Measurements from ENCODE around the gene TDRD12. TPM values are rescaled to one million over a fixed set of nuclear protein-coding genes. Genes with fewer than 3 reads are reported as not detected.

TDRD12 gene
- total and polyA plus RNA-seq, 12 donors = 0.06 to 0.47 (median 0.12) TPM; not detected in 6

DNA sequence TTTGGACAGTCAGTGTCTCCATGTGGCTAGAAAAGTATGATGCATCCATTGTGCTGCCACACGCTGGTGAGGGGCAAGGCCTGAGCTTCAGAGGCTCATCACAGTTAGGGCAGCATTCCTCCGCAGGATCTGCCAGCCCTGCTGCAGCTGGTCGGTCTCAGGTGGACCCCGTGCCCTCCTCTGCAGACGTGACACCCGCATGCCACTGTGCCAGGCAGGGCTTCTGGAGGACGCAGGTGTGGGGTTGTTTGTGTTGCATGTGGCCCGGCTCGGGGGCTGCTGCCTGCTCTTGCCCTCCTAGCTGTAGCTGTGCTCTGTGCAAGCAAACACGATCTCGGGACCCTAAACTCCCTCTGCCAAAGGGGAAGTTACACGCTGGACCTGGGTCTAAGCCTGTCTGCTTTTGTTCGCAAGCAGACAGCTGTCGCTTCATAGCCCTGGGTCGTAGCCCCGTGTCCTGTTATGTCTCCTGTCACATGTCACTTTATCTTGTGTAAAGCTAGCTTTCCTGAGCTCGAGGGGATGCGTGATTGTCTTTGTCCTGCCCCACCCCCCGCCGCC lies 104.7 kb downstream of the TDRD12 start:
- H3K36me3 ChIP-seq = no peaks in the 10 kb centered on the region
- 34 to 39% methylated on average over 20 of the region's 20 CpGs for WGBS, 2 donors
- TF ChIP-seq, protein P1, sequence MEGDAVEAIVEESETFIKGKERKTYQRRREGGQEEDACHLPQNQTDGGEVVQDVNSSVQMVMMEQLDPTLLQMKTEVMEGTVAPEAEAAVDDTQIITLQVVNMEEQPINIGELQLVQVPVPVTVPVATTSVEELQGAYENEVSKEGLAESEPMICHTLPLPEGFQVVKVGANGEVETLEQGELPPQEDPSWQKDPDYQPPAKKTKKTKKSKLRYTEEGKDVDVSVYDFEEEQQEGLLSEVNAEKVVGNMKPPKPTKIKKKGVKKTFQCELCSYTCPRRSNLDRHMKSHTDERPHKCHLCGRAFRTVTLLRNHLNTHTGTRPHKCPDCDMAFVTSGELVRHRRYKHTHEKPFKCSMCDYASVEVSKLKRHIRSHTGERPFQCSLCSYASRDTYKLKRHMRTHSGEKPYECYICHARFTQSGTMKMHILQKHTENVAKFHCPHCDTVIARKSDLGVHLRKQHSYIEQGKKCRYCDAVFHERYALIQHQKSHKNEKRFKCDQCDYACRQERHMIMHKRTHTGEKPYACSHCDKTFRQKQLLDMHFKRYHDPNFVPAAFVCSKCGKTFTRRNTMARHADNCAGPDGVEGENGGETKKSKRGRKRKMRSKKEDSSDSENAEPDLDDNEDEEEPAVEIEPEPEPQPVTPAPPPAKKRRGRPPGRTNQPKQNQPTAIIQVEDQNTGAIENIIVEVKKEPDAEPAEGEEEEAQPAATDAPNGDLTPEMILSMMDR (IDR thresholded peaks at IDR 0.05) = no peak
- DNase-seq (no peak), ATAC-seq (no peak)
- H3K4me1 ChIP-seq = no peaks in the 10 kb centered on the region
- H3K4me3 ChIP-seq = no peak overlapping the region
- no peak overlapping the region for H3K27ac ChIP-seq
- H3K9me3 ChIP-seq = no peaks in the 10 kb centered on the region
- intact Hi-C loops (cut with DNase I) = no loop called here
- peaks cover 0 to 49% (median 25%) of the 10 kb centered on the region in 7 donors for H3K27me3 ChIP-seq

DNA sequence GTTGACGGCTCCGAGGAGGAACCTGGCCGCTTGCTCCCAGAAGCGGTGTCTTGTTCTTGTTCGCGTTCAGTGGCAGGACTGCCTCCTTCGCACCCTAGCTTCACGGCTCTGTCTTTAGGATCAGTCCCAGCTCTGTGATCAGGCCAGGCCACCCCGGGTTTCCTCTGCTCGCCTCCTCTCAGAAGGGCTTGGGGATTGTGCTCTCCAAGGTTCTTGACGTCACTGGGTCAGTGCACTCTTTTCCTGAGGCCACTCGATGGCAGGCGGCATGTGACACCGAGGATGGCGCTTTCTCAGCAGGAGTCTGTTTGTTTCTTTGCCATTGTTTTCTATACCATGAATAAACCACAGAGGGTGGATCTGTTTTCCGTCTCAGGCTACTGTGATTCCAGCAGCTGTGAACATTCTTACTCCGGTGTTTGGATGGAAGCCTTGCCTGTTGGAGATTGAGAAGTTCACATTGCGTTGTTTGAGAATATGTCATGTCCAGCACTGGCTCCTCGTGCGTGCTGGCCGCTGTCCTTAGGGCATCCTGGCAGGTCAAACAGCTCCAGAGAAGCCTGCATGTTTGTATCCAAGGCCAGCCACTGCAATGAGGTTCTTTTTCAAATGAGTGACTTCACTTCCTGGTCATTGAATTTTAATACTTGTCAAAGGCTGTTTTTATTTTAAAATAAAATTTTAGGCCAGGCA lies 105.5 kb downstream of the TDRD12 start:
- no peaks in the 10 kb centered on the region for H3K36me3 ChIP-seq
- TF ChIP-seq, protein P1 (IDR thresholded peaks at IDR 0.05) = no peak
- H3K27me3 ChIP-seq = peaks cover 0 to 44% (median 23%) of the 10 kb centered on the region in 7 donors
- no peaks in the 10 kb centered on the region for H3K4me1 ChIP-seq
- intact Hi-C loops (cut with DNase I) = no loop called here
- DNase-seq (no peak), ATAC-seq (no peak)
- H3K9me3 ChIP-seq = no peaks in the 10 kb centered on the region
- H3K4me3 ChIP-seq = no peak overlapping the region
- WGBS, 2 donors = 42 to 43% methylated on average over 21 of the region's 21 CpGs
- no peak overlapping the region for H3K27ac ChIP-seq

DNA sequence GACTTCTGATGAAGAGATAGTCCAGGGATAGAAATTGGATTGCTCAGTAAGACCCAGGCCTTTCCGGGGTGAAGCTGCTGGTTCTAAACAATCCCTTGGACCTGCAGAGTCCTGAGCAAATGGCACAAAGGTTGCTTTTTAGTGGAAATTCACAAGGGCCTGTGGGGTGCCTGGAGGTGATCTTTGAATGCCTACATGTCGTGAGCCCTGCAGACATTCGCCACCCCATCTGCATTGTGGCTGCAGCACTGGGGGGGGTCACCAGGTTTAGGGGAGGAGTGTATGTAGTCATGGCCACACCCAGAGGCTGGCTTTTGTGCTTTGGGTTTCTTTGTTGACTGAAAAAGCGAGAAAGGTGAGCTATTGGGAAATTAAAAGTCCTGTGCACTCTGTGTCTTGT lies 108.6 kb downstream of the TDRD12 start:
- DNase-seq (no peak), ATAC-seq (no peak)
- no peaks in the 10 kb centered on the region for H3K4me1 ChIP-seq
- no peaks in the 10 kb centered on the region for H3K36me3 ChIP-seq
- TF ChIP-seq, protein P1 (IDR thresholded peaks at IDR 0.05) = no peak
- WGBS, 2 donors = 80 to 86% methylated on average over 4 of the region's 4 CpGs
- H3K4me3 ChIP-seq = no peak overlapping the region
- peaks cover 0 to 23% (median 10%) of the 10 kb centered on the region in 7 donors for H3K27me3 ChIP-seq
- peaks cover 0 to 5% (median 0%) of the 10 kb centered on the region in 11 donors for H3K9me3 ChIP-seq
- H3K27ac ChIP-seq = no peak overlapping the region
- intact Hi-C loops (cut with DNase I) = no loop called here

DNA sequence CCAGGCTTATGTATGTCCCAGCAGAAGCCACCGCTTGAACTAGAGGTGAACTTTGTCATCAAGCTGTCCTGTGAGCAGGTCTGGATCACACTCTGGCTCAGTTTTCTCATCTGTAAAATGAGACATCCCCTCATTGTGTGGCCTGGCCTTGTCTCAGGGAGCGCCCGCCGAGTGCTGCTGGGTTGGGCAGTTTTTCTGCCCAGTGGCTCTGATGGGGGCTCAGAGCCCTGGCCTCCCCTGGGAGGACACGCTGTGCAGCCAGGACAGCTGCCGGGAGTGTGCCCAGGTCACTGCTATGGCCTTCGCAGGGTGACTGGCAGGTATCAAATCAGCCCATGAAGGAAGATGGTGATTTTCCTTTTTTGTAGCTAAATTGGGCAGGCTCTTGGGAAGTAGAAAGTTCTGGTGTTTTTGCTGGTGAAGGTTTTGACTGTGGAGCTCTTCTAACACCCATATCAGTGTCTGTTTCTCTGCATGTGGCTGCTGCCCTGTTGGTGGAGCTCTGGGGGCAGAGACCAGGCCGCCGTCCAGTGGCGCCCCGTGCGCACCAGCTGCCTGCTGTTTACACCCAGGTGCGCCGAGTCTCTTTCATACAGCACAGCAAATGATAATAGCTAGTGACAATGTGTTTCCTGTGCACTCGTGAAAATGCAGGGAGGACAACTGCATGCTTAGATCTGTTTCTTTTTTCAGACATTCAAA lies 109.2 kb downstream of the TDRD12 start:
- Histone ChIP-seq H3K27me3 (peaks cover 0 to 17% (median 7%) of the 10 kb centered on the region in 7 donors), H3K4me3 (no peak overlapping the region), H3K4me1 (no peaks in the 10 kb centered on the region), H3K27ac (no peak overlapping the region), H3K9me3 (peaks cover 0 to 5% (median 0%) of the 10 kb centered on the region in 11 donors), H3K36me3 (no peaks in the 10 kb centered on the region)
- DNase-seq = no peak
- WGBS, 2 donors = 81 to 83% methylated on average over 15 of the region's 15 CpGs
- TF ChIP-seq, protein P1 (IDR thresholded peaks at IDR 0.05) = no peak
- no peak for ATAC-seq
- intact Hi-C loops (cut with DNase I) = no loop called here

All from heart right ventricle (tissue), 16 donors.